Breast epithelium (tissue), 3 donors: ENCODE measurements around the gene LMAN1.

Experiments
- CTCF ChIP-seq, 3 donors: fragments of 450-650 bp; IDR thresholded peaks; one replicate each; pipeline ENCODE4 v1.5.1; 2016 to 2017; ENCODE audit warnings: antibody characterized with exemption in 3 of 3, mild to moderate bottlenecking in 3 of 3, moderate library complexity in 3 of 3
- POLR2AphosphoS5 ChIP-seq, 3 donors: sonication (generic); formaldehyde crosslinking; IDR thresholded peaks; one replicate each; pipeline ENCODE4 v1.6.1; 2017; ENCODE audit warnings: antibody characterized with exemption in 3 of 3

DNA sequence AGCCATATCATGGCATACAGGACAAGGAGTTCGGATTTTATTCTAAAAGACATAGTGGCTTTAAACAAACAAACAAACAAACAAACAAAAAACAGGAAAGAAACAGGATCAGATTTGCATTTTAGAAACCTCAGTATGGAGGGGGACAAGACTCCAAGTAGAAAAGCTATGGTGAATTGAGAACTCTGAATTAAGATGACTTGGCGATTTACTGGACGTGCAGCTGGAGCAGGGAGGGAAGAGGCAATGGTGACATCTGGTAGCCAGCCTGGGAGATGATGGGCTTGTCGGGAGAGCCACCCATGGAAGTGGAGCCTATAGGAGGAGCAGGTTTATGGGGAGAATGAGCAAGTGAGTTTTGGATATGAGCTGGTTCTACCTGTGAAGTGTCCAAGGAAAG, 53.8 kb downstream of the LMAN1 start:
- TF ChIP-seq CTCF (IDR thresholded peaks at IDR 0.05): no peak
- no peak for TF ChIP-seq POLR2AphosphoS5 (IDR thresholded peaks at IDR 0.05)
